NCI-H2227 treated with DMSO at 0.1 percent for 48 hours (cell line): Measurements from ENCODE around the gene PON2.
"Not testable (repeated sequence)": the region's sequence is repeated elsewhere in the genome, so short reads cannot be mapped to it uniquely, and the experiment has no call there.

Source experiments
- DNase-seq: peaks from one replicate; lab custom pipeline; 2025; lab: John Stamatoyannopoulos, UW

Gene PON2

GRCh38 chr7:95434557-95435421 lies at the start of gene PON2:
Gene PON2 (minus strand): TSS chr7:95435028. CDS start chr7:95434951, 77 bp downstream.
- DNase-seq, result peak; percentile 74

DNA sequence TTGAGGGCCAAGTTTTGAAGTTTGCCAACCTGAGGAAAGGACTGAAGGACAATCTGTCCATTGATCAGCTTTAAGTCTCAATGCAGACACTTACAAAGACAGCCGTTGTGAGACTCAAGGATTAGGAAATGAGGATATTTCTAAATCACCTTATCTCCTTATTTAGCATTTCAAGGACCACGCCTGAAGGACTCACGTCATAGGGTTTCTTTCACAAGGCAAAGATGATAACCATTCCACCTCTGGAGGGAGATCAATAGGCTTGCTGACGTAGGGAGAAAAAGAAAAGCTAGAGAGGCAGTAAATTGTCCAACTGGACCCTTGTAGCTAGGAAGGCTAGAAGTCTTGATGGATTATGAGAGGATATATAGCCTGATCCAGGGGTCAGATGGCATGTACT lies 47.6 kb upstream of the PON2 start:
- no peak for DNase-seq

DNA sequence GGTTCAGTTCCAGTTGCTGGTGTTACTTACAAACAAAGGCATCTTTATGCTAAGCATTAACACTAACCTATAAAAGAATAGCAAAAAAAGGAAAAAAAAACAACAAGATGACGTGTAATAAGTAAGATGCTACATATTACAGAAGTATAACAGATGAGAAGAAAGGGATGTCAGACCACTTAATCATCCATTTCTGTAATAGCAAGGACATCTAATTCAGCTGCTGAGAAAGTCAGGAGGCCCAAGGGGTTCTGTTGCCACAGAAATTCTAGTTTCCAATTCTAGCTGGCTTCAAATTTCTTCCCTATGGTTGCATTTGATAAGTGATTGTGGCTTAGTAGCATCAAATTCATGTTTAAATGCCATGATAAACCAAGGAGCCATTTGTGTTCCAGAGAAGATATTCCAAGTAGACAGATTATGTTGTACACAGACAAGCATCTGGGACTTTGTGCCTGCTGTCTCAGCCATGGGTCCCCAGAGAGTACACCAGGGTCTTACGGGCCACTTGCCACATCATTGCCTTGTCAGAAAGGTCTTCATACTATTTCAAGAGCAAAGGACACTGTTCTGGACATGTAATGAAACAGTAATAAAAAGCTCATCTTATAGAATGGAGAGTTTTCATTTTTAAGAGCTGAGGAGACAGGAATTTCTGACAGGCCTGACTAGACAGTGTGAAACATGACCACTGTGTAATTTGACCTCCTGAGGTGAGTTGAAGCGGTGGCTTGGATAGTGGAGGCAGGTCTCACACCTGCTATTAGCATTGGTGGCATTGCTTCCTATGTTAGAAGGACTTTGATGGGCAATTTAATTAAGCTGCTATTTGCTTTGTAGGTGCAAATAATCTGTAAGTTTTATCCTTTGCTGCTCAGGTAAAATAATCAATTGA lies 46.7 kb upstream of the PON2 start:
- DNase-seq, result no peak

GRCh38 chr7:95479992-95480624 lies 45.3 kb upstream of the PON2 start:
- DNase-seq, result no peak

DNA sequence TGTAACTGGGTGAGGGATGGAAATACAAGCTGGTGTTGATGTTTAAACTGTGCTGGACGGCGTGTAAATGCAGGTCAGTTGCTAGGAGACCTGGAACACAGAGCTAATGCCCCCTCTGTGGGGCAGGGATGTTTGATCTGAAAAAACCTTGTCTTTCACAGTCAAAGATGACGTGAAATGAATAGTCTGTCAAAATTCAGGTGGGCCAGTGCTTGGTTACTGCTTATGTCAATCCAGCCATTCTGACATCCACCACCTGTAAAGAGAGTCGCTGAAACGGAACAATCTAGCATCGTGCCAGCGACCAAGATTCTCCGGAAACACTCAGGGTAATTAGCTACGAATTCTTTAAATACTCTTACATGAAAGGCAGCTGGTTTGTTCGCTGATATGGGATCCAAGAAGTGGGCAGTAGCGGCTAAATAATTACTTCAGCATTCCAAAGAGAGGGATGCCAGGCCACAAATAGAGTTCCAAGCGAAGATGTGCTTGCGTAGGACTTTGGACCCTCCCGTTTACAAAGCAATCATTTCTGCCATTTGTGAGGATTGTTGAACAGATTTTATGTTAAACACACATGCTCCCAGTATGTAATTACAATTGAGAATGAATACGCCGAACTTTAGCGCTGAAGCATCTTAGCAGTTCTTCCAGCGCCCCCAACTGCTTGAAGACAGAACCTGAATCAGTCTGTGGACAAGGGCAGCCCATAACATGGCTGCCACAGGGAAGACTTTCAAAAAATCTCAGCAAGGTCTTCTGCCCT lies 43.6 kb upstream of the PON2 start:
- peak; percentile 82 for DNase-seq

DNA sequence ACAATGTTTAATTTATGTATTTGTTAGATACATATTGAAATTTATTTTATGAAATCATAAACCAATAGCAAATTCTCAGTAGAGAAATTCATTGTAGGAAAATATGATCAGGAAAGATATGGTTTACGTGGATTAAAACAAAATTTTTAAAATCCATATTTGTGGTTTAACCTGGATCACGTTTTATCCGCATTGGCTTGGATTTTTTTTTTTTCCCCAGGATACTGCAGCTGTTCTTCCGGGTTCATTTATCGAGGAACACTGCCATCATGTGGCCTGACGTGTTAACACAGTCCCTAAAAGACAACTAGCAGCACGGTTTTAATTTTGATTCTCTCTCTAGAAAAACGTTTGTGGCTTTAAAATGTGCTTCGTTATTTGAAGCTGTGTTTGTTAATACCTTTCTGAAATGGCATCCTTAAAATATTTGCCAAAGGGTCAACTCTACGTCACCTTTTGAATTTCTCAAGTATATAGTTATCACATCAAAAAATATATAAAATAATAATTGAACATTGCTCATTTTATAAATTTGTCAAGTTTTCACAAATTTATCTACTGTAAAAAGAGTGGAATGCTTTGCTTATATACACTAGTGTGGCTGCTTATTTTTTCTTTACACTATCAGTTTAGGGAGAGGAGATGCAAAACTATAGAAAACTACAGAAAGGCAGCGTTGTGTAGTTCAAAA lies 42.2 kb upstream of the PON2 start:
- peak; percentile 91 for DNase-seq

- DNase-seq, result peak; percentile 72
Observed at GRCh38 chr7:95476072-95476847, 41.4 kb upstream of the PON2 start.

DNA sequence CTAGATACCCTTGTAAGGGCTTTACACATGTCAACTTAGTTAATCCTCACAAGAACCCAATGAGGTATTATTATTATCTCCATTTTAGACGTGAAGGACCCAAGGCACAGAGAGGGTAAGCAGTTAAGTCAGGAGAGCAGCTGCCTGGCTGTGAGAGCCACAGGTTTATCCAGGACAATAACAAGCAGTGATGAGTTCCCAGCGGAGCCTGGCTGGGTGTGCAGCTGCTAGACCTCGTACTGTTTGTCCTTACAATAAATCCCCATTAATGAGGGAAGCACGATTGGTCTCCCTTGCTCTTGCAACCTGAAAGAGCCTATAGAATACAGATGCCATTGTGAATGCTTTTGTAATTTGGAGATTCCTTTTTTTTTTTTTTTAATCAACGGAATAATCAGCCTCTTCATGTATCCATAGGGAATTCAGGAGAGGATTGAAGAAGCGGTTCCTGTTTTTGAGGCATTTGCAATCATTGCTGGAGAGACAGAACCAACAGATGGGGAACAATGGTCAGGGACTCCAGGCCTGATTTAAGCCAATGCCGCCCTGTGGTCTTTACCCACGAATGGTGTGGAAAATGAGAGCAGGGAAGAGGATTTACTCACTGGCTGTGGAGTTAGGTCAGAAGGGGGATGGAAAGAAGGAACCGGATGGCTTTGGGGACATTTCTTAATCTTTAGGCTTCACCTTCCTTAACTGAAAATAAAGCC lies 38.6 kb upstream of the PON2 start:
- peak; percentile 47 for DNase-seq

- no peak for DNase-seq
Observed at GRCh38 chr7:95472581-95473161, 37.8 kb upstream of the PON2 start.

- no peak for DNase-seq
Observed at GRCh38 chr7:95471071-95471470, 36.2 kb upstream of the PON2 start.

DNA sequence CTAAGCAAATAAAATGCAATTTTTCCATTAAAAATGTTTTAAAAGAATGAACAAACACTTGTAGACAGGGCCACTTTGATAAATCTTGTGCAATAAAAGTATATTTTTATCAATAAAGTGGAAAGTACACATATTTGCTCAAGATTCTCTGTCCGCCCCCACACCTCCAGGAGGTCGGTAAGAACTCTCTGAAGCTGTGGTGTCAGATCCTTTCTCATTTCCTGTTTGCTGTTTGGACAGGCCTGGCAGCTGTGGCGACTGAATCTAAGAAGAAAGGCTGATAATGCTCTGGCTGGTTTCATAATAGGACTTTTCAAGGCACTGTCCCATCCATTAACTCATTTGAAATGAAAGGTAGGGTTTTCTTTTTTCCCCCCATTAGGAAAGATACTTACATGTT lies 35.6 kb upstream of the PON2 start:
- peak; percentile 64 for DNase-seq

- peak; percentile 96 for DNase-seq
Observed at GRCh38 chr7:95469848-95470247, 35.0 kb upstream of the PON2 start.

- no peak for DNase-seq
Observed at GRCh38 chr7:95469187-95469586, 34.4 kb upstream of the PON2 start.

DNA sequence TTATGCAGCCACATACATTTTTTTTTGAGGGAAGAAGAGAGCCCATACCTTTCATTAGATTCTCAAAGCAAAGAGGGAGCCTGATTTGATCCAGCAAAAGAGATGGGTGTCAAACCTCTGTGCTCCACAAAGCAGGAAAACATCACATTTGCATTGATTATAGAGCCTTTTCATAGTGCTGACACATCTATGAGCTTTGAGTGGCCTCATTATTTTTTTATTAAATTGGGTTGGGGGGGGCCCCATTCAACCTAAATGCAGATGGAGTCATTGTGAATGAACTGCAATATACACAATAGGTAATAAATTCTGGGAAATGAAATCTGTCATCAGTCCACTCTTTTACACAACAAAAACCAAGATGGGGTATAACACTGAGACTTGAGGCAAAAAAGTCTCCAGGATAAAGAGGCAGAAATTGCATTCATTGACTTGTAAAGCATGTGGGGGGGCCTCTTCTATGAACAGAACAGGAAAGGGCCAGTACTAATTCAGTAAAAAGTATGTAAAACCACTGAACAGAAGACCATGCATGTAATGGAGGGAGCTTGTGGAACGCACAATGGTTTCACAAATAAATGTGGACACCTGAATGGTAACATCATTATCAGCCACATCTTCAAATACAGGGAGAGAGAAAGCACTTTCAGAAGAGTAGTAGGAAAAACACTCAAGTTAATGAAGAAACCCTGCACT lies 33.2 kb upstream of the PON2 start:
- no peak for DNase-seq

- DNase-seq, result not testable (repeated sequence)
Observed at GRCh38 chr7:95460653-95461052, 25.8 kb upstream of the PON2 start.

GRCh38 chr7:95457947-95458346 lies 23.1 kb upstream of the PON2 start:
- no peak for DNase-seq

- no peak for DNase-seq
Observed at GRCh38 chr7:95454438-95455045, 19.7 kb upstream of the PON2 start.

DNA sequence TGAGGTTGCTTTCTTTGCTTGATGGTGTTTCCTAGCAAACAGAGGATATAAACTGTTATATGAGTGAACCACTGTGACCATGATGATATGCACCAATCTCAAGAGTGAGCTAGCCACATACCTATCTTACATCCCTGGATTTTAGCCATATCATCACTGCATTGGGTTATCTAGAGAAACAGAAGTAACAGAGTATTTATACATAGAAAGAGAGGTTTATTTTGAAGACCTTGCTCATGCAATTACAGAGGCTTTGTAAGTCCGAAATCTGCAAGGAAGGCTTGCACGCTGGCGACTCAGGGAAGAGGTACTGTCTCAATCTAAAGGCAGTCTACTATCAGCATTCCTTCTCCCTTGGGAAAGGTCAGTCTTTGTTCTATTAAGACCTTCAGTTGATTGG lies 11.8 kb upstream of the PON2 start:
- no peak for DNase-seq
